ENCODE measurements around the gene MYOG. TPM values are rescaled to one million over a fixed set of nuclear protein-coding genes. Genes with fewer than 3 reads are reported as not detected.

Gene MYOG
- total RNA-seq, 1 donor from 2014 or later, result not detected

- TF ChIP-seq CTCF (IDR thresholded peaks at IDR 0.05), result no peak
- Histone ChIP-seq H3K27me3 (no peaks in the 10 kb centered on the region), H3K36me3 (peaks cover 3 to 20% of the 10 kb centered on the region in 2 donors), H3K27ac (no peak overlapping the region), H3K4me3 (no peak overlapping the region), H3K9me3 (no peaks in the 10 kb centered on the region), H3K4me1 (no peaks in the 10 kb centered on the region)
- intact Hi-C loops (cut with DNase I), result no loop called here
- DNase-seq (ENCODE audit: low spot score in 2 of 2), result no peak
These were observed 36.1 kb downstream of the MYOG start for GRCh38 chr1:203049576-203050180.

DNA sequence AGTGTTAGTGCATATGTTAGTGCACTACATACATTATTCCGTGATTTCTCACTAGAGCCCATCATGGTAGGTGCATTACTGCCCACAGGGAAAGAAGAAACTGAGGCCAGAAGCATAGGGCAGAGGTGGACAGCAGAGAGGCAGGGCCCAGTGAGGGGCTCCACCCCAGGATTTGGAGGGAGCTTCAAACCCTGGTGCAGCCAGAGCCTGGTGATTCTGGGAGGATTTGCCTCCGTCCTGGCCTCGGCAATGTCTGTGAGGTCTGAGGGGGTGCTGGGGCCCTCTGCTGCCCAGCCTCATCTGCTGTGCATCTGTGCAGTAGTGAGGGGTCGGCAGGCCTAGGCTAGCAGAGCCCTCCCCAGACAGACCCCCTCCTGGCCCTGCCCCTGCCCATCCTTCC lies 36.7 kb downstream of the MYOG start:
- intact Hi-C loops (cut with DNase I), result no loop called here
- Histone ChIP-seq H3K4me3 (no peak overlapping the region), H3K9me3 (no peaks in the 10 kb centered on the region), H3K36me3 (peaks cover 6 to 20% of the 10 kb centered on the region in 2 donors), H3K27ac (no peak overlapping the region), H3K4me1 (no peaks in the 10 kb centered on the region), H3K27me3 (no peaks in the 10 kb centered on the region)
- no peak for DNase-seq (ENCODE audit: low spot score in 2 of 2)
- no peak for TF ChIP-seq CTCF (IDR thresholded peaks at IDR 0.05)

GRCh38 chr1:203048555-203049051 lies 37.2 kb downstream of the MYOG start:
- Histone ChIP-seq H3K9me3 (no peaks in the 10 kb centered on the region), H3K4me1 (no peaks in the 10 kb centered on the region), H3K27me3 (no peaks in the 10 kb centered on the region), H3K36me3 (peaks cover 6 to 20% of the 10 kb centered on the region in 2 donors), H3K27ac (no peak overlapping the region), H3K4me3 (no peak overlapping the region)
- intact Hi-C loops (cut with DNase I), result no loop called here
- TF ChIP-seq CTCF (IDR thresholded peaks at IDR 0.05), result no peak
- no peak for DNase-seq (ENCODE audit: low spot score in 2 of 2)

- peaks cover 4 to 20% of the 10 kb centered on the region in 2 donors for H3K36me3 ChIP-seq
- H3K4me1 ChIP-seq, result no peaks in the 10 kb centered on the region
- intact Hi-C loops (cut with DNase I), result no loop called here
- H3K27me3 ChIP-seq, result no peaks in the 10 kb centered on the region
- no peak for DNase-seq (ENCODE audit: low spot score in 2 of 2)
- H3K4me3 ChIP-seq, result no peak overlapping the region
- no peaks in the 10 kb centered on the region for H3K9me3 ChIP-seq
- no peak for TF ChIP-seq CTCF (IDR thresholded peaks at IDR 0.05)
- no peak overlapping the region for H3K27ac ChIP-seq
These were observed 37.7 kb downstream of the MYOG start for GRCh38 chr1:203048086-203048485.

DNA sequence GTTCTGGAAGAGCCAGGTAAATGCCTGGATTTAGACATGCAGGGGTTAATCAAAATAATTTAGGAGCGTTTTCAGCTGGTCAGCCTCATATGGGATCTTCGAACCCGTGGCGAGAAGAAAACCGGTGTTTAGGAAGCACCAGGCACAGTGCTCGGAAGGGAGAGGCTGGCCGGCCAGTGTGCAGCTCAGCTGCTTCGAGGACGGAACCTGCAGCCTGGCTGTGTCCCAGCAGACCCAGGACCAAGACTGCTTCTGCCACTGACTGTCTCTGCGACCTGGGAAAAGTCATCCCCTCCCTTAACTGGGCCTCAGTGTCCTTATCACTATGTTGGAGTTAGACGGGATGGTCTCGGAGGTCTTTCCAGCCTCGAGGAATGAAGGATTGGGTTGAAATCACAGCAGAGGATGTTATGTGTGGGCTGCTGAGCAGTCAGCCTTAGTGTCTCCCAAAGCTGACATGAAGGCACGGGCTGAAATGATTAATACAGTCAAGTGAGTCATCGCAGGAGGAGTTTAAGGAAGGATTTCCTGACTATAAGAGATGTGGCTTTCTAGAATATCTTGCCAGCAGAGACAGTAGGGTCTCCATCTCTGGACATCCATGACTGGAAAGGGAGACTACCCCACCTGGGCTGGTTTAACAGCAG lies 38.7 kb downstream of the MYOG start:
- Histone ChIP-seq H3K36me3 (peaks cover 4 to 20% of the 10 kb centered on the region in 2 donors), H3K27ac (no peak overlapping the region), H3K4me1 (no peaks in the 10 kb centered on the region), H3K27me3 (no peaks in the 10 kb centered on the region), H3K9me3 (no peaks in the 10 kb centered on the region), H3K4me3 (no peak overlapping the region)
- intact Hi-C loops (cut with DNase I), result no loop called here
- no peak for DNase-seq (ENCODE audit: low spot score in 2 of 2)
- TF ChIP-seq CTCF (IDR thresholded peaks at IDR 0.05), result no peak

Measured in ascending aorta (tissue), 2 donors.